Hepatocyte (in vitro differentiated cells): ENCODE measurements around the gene AKAP12.

Experiments used
- EZH2 ChIP-seq: fragments of 200-600 bp; sonication (generic); IDR thresholded peaks from 2 replicates; pipeline ENCODE4 v1.6.1; 2016; ENCODE audit warnings: antibody characterized with exemption, mild to moderate bottlenecking, borderline replicate concordance
- EZH2phosphoT487 ChIP-seq: fragments of 200-600 bp; sonication (generic); IDR thresholded peaks from one replicate; pipeline ENCODE4 v1.6.1; 2018; ENCODE audit warnings: antibody characterized with exemption, mild to moderate bottlenecking, low read depth, moderate library complexity; ENCODE audit not compliant: unreplicated experiment, severe bottlenecking
- TF ChIP-seq, protein P1 (sequence below): fragments of 200-600 bp; sonication (generic); IDR thresholded peaks from 2 replicates; pipeline ENCODE4 v1.5.1; 2016; ENCODE audit warnings: antibody characterized with exemption, mild to moderate bottlenecking; ENCODE audit not compliant: poor library complexity

DNA sequence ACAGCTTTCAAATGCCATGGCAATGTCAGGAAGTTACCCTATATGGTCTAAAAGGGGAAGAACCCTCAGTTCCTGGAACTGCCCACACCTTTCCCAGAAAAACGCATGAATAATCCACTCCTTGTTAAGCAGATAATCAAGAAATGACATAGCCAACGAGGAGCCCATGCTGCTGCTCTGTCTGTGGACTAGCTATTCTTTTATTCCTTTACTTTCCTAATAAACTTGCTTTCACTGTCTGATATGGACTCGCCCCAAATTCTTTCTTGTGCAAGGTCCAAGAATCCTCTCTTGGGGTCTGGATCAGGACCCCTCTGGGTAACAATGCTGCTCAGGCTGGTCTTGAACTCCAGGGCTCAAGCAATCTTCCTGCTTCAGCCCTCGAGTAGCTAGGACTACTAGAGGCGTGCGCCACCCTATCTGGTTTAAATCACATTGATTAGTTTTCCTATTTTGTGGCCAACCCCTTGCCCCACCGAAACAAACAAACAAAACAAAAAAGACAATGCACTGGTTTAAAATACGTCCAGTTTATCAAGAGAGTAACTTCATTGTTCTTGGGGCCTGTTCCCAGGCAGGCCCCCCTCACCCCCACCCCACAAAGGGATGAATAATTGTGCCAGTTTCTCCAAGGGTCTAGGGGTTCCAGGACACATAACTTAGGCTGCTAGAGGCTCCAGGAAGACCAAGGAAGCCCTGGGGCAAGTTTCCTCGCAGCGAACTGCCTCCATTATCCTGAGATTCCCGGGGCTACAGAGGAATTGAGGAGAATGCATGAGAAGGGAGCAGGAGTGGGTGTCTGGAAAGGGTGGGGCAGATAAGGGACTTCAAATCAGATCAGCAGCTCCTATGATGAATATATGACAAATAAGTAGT is 10.1 kb upstream of the AKAP12 start:
- TF ChIP-seq EZH2 (no peak), EZH2phosphoT487 (no peak)
- TF ChIP-seq, protein P1, sequence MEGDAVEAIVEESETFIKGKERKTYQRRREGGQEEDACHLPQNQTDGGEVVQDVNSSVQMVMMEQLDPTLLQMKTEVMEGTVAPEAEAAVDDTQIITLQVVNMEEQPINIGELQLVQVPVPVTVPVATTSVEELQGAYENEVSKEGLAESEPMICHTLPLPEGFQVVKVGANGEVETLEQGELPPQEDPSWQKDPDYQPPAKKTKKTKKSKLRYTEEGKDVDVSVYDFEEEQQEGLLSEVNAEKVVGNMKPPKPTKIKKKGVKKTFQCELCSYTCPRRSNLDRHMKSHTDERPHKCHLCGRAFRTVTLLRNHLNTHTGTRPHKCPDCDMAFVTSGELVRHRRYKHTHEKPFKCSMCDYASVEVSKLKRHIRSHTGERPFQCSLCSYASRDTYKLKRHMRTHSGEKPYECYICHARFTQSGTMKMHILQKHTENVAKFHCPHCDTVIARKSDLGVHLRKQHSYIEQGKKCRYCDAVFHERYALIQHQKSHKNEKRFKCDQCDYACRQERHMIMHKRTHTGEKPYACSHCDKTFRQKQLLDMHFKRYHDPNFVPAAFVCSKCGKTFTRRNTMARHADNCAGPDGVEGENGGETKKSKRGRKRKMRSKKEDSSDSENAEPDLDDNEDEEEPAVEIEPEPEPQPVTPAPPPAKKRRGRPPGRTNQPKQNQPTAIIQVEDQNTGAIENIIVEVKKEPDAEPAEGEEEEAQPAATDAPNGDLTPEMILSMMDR: no peak
